BLaER1 treated with 17β-estradiol and CSF1 and Interleukin-3, amounts not matched to agents 10 nM and 100 nM (cell line): ENCODE measurements around the gene DYNLT1.

Experiments
- H3K27ac ChIP-seq, 11 experiments: shearing (Covaris generic); formaldehyde crosslinking; 2 replicates each; pipeline ENCODE4 v1.8.1; 2022
- H3K27me3 ChIP-seq, 11 experiments: shearing (Covaris generic); formaldehyde crosslinking; 2 replicates each; pipeline ENCODE4 v1.8.1; 2022
- H3K36me3 ChIP-seq, 11 experiments: shearing (Covaris generic); formaldehyde crosslinking; 2 replicates each; pipeline ENCODE4 v1.8.1; 2022
- H3K4me1 ChIP-seq, 10 experiments: shearing (Covaris generic); formaldehyde crosslinking; 2 replicates each; pipeline ENCODE4 v1.8.1; 2022
- H3K4me2 ChIP-seq, 11 experiments: shearing (Covaris generic); formaldehyde crosslinking; 2 replicates each; pipeline ENCODE4 v1.8.1; 2022
- H3K4me3 ChIP-seq, 10 experiments: shearing (Covaris generic); formaldehyde crosslinking; 2 replicates each; pipeline ENCODE4 v1.8.1; 2022
- H3K9ac ChIP-seq, 11 experiments: shearing (Covaris generic); formaldehyde crosslinking; 2 replicates each; pipeline ENCODE4 v1.8.1; 2022
- H3K9me3 ChIP-seq, 11 experiments: shearing (Covaris generic); formaldehyde crosslinking; replicated peaks in 1 of 11; 2 replicates each; pipeline ENCODE4 v1.8.1; 2022
- H4K20me1 ChIP-seq, 11 experiments: shearing (Covaris generic); formaldehyde crosslinking; 2 replicates each; pipeline ENCODE4 v1.8.1; 2022
- Cebpa-rat ChIP-seq, 11 experiments: shearing (Covaris generic); IDR thresholded peaks; 2 replicates each; pipeline ENCODE4 v1.8.1; 2022

DYNLT1 gene

DNA sequence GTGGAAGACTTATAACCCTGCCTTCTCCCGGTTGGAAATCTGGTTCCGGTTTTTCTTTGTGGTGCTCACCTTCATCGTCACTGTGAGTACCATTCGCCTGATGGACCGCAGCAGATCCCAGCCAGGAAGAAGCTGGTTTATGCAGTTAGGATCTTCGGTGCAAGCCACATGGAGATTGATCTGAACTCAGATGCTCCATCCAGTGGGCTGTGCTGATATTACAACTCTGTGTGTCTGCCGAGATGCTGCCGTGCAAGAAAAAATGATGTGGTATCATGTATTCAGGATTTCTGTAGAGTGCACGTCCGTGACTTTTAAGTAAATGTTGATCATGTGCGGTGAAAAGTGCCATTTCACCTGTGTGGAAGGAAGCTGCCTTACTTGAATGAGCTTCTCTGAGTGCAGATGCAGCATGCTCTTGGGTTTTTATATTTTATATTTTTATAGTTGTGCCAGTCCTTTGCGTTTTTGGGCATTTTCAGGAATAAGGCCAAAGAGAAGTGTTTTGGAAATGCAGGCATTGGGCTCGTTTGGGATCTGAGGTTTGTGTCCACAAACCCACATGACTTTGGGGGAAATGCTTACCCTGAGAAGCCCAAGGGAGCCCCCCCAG is 39.2 kb downstream of the DYNLT1 start:
- H3K4me1 ChIP-seq = no peaks in the 10 kb centered on the region
- H3K4me2 ChIP-seq = no peak overlapping the region
- H3K9me3 ChIP-seq = no peaks in the 10 kb centered on the region
- no peak overlapping the region for H3K4me3 ChIP-seq
- no peak overlapping the region for H3K27ac ChIP-seq
- peaks cover 0 to 37% (median 20%) of the 10 kb centered on the region in 11 experiments; a peak in 13 of 22 replicates for H4K20me1 ChIP-seq
- no peaks in the 10 kb centered on the region for H3K27me3 ChIP-seq
- no peak overlapping the region for H3K9ac ChIP-seq
- TF ChIP-seq Cebpa-rat (IDR thresholded peaks at IDR 0.05) = no peak
- H3K36me3 ChIP-seq = peaks cover 54 to 96% (median 82%) of the 10 kb centered on the region in 11 experiments

DNA sequence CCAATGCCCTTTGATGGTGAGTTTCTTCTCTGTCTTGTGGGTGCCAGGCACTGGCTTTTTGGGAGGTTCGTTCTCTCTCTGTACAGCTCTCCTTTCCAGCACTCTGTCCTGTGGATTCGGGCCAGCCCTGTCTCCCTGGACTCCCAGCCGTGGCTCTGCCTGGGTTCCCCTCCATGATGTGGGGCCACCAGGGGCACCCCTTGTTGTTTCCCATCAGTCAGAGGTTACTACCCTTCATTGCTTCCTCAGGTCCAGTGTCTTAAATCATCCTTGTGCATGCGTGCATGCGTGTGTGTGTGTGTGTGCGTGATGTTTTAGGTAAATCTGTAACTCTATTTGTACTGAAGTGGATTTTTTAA is 40.5 kb downstream of the DYNLT1 start:
- Histone ChIP-seq H3K4me2 (no peak overlapping the region), H3K27me3 (no peaks in the 10 kb centered on the region), H3K4me1 (no peaks in the 10 kb centered on the region), H3K9ac (no peak overlapping the region), H3K27ac (no peak overlapping the region), H3K36me3 (peaks cover 54 to 96% (median 82%) of the 10 kb centered on the region in 11 experiments), H3K9me3 (no peaks in the 10 kb centered on the region), H4K20me1 (peaks cover 0 to 46% (median 20%) of the 10 kb centered on the region in 11 experiments; a peak in 13 of 22 replicates), H3K4me3 (no peak overlapping the region)
- no peak for TF ChIP-seq Cebpa-rat (IDR thresholded peaks at IDR 0.05)

- peaks cover 52 to 95% (median 82%) of the 10 kb centered on the region in 11 experiments for H3K36me3 ChIP-seq
- H3K4me3 ChIP-seq = no peak overlapping the region
- H3K9me3 ChIP-seq = no peaks in the 10 kb centered on the region
- peaks cover 0 to 50% (median 20%) of the 10 kb centered on the region in 11 experiments; a peak in 13 of 22 replicates for H4K20me1 ChIP-seq
- no peak overlapping the region for H3K27ac ChIP-seq
- H3K4me2 ChIP-seq = no peak overlapping the region
- no peak for TF ChIP-seq Cebpa-rat (IDR thresholded peaks at IDR 0.05)
- H3K27me3 ChIP-seq = no peaks in the 10 kb centered on the region
- 0 out of 22 replicates have a peak overlapping the region, but pooled peaks of 1 of the 11 experiments have one; percentile 11 for H3K9ac ChIP-seq
- no peaks in the 10 kb centered on the region for H3K4me1 ChIP-seq
Measured at GRCh38 chr6:158603261-158604047, 41.1 kb downstream of the DYNLT1 start.

- no peaks in the 10 kb centered on the region for H3K27me3 ChIP-seq
- no peak overlapping the region for H3K9ac ChIP-seq
- peaks cover 33 to 98% (median 85%) of the 10 kb centered on the region in 11 experiments for H3K36me3 ChIP-seq
- peaks cover 10 to 23% (median 16%) of the 10 kb centered on the region in 10 experiments for H3K4me1 ChIP-seq
- H4K20me1 ChIP-seq = peaks cover 0 to 36% (median 10%) of the 10 kb centered on the region in 11 experiments; a peak in 13 of 22 replicates
- H3K9me3 ChIP-seq = no peaks in the 10 kb centered on the region
- H3K4me2 ChIP-seq = no peak overlapping the region
- no peak for TF ChIP-seq Cebpa-rat (IDR thresholded peaks at IDR 0.05)
- no peak overlapping the region for H3K27ac ChIP-seq
- H3K4me3 ChIP-seq = no peak overlapping the region
Measured at GRCh38 chr6:158599635-158600034, 44.9 kb downstream of the DYNLT1 start.

- TF ChIP-seq Cebpa-rat (IDR thresholded peaks at IDR 0.05) = no peak
- H3K9me3 ChIP-seq = no peaks in the 10 kb centered on the region
- peak overlapping the region in 3 of 11 experiments; percentile 26 to 63 (median 42); a peak in 5 of 22 replicates for H3K27ac ChIP-seq
- peaks cover 54 to 99% (median 90%) of the 10 kb centered on the region in 11 experiments for H3K36me3 ChIP-seq
- H3K4me2 ChIP-seq = peak overlapping the region in 8 of 11 experiments; percentile 17 to 63 (median 54); a peak in 11 of 22 replicates
- H4K20me1 ChIP-seq = peaks cover 0 to 24% (median 0%) of the 10 kb centered on the region in 11 experiments; a peak in 6 of 22 replicates
- H3K4me1 ChIP-seq = peaks cover 10 to 23% (median 16%) of the 10 kb centered on the region in 10 experiments
- peak overlapping the region in 1 of 11 experiments; percentile 50; a peak in 1 of 22 replicates for H3K9ac ChIP-seq
- H3K27me3 ChIP-seq = no peaks in the 10 kb centered on the region
- H3K4me3 ChIP-seq = no peak overlapping the region
Measured at GRCh38 chr6:158597565-158597964, 47.0 kb downstream of the DYNLT1 start.

DNA sequence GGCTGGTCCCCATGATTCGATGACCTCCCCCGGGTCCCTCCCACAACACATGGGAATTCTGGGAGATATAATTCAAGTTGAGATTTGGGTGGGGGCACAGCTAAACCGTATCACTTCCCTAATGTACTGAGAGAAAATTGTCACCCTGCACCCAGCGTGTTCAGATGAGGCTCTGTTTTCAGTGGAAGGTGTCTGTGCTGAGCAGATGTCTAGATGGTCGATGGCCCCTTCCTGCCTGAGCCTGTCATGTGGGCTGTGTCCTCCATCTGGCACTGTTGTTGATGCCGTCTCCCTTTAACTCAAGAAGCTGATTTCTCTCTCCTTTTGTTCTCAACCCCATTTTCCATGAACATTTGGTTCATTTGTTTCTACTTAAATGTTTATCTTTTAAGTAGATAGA is 47.7 kb downstream of the DYNLT1 start:
- Histone ChIP-seq H3K36me3 (peaks cover 60 to 99% (median 93%) of the 10 kb centered on the region in 11 experiments), H3K4me3 (no peak overlapping the region), H3K27ac (peak overlapping the region in 10 of 11 experiments; percentile 5 to 63 (median 36); a peak in 14 of 22 replicates)

GRCh38 chr6:158595223-158595622 is 49.3 kb downstream of the DYNLT1 start:
- H3K36me3 ChIP-seq = peaks cover 64 to 98% (median 94%) of the 10 kb centered on the region in 11 experiments
- no peak overlapping the region for H3K4me3 ChIP-seq

More for the DNA sequence above, 47.7 kb downstream of the DYNLT1 start:
- H4K20me1 ChIP-seq = peaks cover 0 to 27% (median 0%) of the 10 kb centered on the region in 11 experiments; a peak in 8 of 22 replicates
- peak overlapping the region; percentile 17 to 63 (median 45); a peak in 21 of 22 replicates for H3K4me2 ChIP-seq
- no peaks in the 10 kb centered on the region for H3K27me3 ChIP-seq
- 0 out of 22 replicates have a peak overlapping the region, but pooled peaks of 2 of the 11 experiments have one; percentile 40 to 50 for H3K9ac ChIP-seq
- H3K9me3 ChIP-seq = no peaks in the 10 kb centered on the region
- no peak for TF ChIP-seq Cebpa-rat (IDR thresholded peaks at IDR 0.05)
- peaks cover 10 to 29% (median 17%) of the 10 kb centered on the region in 10 experiments for H3K4me1 ChIP-seq

DNA sequence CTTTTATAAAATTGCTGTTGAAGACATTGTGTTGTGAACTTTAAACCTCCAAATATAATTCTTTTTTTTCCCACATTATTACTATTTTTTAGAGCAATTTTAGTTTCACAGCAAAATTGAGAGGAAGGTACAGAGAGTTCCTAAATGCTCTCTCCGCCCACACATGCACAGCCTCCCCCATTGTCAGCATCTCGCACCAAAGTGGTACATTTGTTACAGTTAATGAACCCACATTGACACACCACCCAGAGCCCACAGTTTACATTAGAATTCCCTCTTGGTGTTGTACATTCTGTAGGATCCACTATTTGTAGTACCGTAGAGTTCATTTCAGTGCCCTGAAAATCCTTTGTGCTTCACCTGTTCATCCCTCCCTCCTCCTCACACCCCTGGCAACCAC is 50.9 kb downstream of the DYNLT1 start:
- TF ChIP-seq Cebpa-rat (IDR thresholded peaks at IDR 0.05) = no peak
- peaks cover 59 to 99% (median 94%) of the 10 kb centered on the region in 11 experiments; a peak in 21 of 22 replicates for H3K36me3 ChIP-seq

More at GRCh38 chr6:158595223-158595622, 49.3 kb downstream of the DYNLT1 start:
- Histone ChIP-seq H3K9ac (no peak overlapping the region), H4K20me1 (peaks cover 0 to 34% (median 9%) of the 10 kb centered on the region in 11 experiments; a peak in 13 of 22 replicates), H3K4me1 (peaks cover 12 to 45% (median 34%) of the 10 kb centered on the region in 10 experiments), H3K27me3 (no peaks in the 10 kb centered on the region), H3K4me2 (no peak overlapping the region), H3K9me3 (no peaks in the 10 kb centered on the region), H3K27ac (no peak overlapping the region)
- TF ChIP-seq Cebpa-rat (IDR thresholded peaks at IDR 0.05) = no peak

More for the DNA sequence above, 50.9 kb downstream of the DYNLT1 start:
- no peak overlapping the region for H3K4me2 ChIP-seq
- peaks cover 0 to 27% (median 14%) of the 10 kb centered on the region in 11 experiments; a peak in 14 of 22 replicates for H4K20me1 ChIP-seq
- peaks cover 12 to 61% (median 48%) of the 10 kb centered on the region in 10 experiments for H3K4me1 ChIP-seq
- no peak overlapping the region for H3K27ac ChIP-seq
- H3K9me3 ChIP-seq = no peaks in the 10 kb centered on the region
- no peak overlapping the region for H3K4me3 ChIP-seq
- H3K27me3 ChIP-seq = no peaks in the 10 kb centered on the region
- H3K9ac ChIP-seq = no peak overlapping the region
